Medulla oblongata (tissue), 1 donor: ENCODE results near the gene LIX1L.

Source experiments
- DNase-seq: peaks from one replicate; pipeline ENCODE4 v3.0.0-alpha.2; 2015; ENCODE audit errors: extremely low spot score

Gene LIX1L

DNA sequence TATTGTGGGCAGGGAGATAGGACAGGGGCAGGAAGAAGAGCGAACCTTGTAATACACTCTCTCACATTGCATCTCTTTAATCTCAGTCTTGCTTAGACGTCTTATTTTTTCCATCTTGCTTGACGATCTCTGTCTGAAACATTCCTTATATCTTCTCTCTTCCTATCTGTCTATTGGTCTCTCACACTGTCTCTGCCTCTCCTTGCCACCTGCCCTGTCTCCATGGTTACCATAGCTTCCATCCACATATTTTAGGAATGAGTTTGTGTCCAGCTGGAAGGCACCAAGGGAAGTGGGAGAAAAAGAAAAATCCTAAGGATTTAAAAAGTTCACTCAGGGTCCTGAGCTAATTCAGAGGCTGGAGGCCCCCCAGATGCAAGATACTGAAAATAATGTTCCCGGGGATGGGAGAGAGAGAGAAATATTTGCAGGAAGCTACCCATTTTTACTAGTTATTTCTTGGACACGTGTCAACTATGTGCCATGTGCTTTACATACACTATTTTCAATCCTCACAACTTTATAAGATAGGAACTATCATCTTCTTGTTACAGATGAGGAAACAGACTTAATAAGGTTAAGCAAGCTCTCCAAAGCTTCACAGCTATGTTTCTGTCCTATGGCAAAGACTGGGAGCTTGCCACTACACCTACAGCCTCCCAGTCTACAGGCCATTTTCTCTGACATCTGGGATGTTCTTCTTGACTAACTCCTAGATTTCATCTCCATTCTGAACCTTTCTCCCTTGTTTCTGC, 5.6 kb upstream of the LIX1L start:
- DNase-seq = no peak

DNA sequence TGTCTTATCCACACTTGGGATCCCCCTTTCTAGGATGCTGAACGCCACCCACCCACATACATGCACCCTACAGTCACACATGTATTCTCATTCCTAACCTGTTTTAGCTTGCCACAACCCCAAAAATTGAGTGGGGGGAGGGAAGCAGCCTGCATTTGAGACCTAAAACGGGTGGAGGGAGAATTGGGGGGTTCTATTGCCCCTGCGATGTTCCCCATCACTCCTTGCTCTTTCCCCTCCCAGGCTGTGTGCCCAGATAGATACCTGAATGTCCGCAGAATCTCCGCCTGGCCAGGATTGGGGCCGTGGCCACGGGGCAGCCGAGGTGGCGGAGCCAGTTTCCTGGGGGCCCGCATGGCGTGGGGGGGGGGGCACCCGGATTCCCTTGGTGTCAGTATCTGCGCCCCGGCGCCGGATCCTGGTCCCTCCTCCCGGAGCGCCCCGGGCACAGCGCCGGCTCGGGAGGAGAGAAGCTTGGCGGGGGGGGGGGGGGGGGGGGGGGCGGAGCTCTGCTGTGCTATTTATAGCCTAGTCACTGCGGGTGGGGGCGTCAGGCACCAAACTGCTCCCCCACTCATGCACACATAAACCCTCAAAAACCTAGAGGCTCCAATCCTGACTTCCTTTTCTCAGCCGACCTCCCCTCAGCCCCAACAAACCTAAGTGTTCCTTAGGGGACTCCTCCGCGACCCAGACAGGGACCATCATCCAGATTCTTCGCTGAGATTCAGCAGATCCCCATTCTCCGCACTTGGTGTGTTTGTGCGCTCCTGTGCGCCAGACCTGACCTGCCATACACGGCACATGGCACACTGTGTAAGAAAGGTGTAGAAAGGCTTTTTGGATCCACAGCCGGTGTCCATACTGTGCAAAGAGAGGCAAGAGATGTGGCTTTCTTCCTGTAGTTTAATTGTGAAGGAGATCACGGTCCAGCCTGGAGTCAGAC, 4.6 kb upstream of the LIX1L start:
- DNase-seq = peak; percentile 83

DNA sequence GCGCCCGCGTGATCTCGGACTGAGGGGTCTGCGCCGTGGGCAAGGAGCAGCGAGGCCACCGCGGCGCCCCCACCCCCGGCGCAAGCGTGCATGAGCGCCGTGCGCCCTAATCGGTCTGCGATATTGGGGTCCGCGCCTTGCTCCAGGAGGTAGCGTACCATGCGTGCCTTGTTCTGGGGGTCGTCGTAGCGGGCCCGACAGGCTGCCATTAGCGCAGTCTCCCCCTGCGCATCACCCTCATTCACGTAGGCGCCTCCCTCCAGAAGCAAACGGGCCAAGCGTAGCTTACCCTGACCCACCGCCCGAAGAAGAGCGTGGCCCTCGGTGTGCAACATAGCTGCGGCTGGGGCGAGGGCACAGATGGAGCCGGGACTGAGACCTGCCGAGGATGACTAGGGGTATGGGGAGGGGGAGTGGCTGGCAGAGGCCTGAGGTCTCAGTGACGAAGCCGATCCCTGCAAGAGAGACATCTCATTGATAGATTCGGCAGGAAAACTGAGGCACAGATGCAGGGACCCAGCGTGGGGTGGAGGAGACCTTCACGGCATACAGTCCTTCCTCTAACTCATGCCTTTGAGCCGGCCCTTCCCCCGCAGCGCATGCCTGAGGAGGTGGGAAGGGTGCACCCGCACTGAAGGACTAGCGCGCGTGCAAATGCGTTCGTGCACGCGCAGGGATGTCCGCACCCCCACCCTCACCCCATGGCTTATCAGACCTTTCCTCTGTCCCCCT, 3.8 kb upstream of the LIX1L start:
- peak; percentile 54 for DNase-seq

DNA sequence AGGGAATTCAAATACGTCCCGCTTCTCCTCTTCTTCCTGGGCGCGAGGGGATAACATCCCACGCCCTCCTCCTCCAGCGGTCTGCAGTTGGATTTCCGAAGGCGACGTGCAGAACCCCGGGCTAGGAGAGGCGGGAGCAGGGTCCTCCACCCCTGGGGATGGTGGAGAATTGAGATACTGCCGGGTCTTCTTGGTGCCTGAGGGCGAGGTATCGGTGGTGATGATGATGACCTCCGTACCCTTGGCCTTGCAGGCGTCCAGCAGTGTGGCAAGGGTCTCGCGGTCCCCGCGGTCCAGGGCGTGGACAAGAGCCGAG, 3.2 kb upstream of the LIX1L start:
- DNase-seq = peak; percentile 7

DNA sequence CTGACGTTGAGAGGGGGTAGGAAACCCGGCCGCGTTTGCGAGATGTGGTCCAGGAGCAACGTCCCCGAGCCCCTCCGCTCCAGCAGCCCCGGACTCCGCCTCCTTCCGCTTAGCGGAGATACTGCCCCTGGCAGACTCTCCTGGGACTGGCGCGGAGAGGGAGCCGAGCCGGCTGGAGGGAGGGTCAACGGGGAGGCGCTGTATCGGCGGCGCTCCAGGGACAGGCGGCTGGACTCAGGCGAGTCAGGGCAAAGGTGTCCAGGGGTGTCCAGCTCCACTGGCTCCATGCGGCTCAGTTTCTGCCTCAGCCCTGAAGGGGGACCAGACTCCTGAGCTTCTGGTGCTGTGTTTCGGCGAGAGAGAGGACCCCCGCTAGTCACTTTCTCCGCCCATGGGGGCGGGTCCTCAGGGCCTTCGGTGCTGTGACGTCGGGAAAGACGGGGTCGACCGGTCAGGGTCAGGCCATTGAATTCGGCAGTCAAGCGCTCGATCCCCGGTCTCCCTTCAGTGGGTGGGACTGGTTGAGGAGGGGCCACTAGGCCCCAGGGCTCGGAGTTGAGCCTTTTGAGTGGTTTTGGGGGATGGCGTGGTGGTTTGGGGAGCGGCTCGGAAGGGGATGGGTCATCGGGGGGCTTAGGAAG, 2.8 kb upstream of the LIX1L start:
- DNase-seq = peak; percentile 78

DNA sequence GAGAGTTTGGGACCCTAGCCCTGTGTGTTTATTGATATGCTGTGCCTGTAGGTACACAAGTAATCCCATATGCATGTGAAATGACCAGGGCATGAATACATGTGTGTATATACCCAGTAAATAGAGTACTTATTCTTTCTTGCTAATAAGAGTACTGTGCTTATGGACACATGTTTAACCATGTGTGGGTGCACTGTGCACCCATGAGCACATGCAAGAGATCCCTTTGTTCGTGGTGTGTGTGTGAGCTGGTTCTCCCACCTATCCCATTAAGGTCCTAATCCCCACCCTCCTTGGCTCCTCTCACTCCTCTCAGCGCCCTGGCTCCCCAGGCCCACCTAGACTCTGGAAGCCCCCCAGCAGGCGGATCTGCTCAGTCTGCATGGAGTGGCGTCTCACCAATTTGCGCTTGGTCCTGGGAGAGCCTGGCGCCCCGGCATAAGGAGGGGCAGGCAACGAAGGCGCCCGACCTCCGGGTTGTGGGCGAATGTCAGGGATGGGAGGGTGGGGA, 2.2 kb upstream of the LIX1L start:
- peak; percentile 11 for DNase-seq

DNA sequence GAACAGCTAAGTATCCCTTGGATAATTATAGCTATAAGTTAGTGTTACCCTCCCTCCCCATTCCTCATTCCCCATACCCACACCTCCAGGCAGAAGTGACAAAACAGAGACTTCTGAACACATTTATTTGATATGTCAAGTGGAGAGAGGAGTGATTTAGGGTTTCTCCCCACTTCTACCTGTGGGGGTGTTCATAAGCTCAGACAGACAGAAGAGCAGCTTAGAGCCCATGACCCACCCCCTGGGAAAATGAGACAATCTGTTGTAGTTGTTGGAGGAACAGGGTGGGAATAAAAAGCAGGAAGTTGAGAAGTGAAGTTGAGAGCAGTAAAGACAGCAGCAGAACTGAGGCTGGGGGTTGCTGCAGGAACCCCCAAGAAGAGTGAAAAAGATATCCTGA, 1.5 kb upstream of the LIX1L start:
- DNase-seq = no peak

DNA sequence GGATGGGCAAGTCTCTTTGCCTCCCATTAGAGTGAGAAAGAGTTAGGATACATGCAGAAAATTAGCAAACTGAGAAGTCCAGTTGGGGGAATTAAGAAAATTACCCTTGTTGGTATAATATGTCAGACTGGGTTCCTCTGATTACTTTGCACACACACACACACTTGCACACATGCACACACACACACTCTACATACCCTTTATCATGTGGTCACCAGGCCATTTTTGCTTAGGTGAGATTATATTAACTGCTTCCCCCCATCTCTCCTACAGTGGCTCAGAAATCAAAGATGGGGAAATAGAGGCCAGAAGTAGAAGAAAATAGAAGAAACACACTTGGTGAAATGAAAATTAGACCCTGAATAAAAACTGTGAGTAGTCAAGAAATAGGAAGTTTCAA, 917 bp upstream of the LIX1L start:
- DNase-seq = no peak

DNA sequence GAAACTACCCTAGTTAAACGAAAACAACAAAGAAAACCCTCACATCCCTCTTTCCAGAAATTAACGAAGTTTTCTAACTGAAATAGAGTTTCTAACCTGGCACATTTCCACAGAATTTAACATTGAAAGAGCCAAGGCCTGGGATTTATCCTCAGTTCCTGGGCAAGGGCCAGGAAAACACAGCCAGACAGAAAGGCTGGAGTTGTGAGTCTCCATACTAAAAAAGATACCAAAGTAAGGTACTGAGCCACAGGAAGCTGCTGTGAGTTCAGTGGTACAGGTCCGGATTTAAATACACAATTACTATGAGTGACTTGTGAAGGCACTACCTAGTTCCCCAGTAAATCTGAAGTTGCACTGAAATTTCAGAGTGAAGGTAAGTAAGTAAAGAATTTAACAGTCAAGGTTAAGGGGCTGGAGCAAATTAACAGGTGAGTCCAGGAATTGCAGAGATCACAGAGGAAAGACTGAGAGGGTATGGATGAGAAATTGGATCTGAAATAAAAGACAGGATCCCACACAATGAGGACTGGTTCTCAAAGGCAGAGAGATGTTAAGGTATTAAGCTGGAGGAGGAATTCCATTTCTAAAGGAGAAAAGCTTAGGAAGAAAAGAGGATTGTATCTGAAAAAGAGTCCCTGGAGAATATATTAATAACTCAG, 905 bp downstream of the LIX1L start:
- DNase-seq = peak; percentile 61

DNA sequence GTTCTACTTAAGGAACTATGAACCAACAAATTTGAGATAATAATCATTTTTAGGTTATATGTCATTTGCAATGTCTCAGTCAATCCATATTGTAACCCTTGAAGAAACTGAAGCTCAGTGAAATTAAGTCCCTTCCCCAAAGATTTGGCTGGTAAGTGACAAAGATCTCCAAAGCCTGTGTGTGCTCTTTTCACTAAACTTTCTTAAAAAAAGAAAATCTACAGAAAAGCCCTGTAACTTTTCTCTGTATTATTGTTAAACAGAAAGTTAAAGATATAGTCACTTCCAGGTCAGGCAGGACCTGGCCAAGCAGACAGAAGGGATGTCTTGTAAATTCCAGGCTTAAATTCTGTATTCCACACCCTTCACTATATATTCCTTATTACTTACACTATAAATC, 1.5 kb downstream of the LIX1L start:
- DNase-seq = no peak

DNA sequence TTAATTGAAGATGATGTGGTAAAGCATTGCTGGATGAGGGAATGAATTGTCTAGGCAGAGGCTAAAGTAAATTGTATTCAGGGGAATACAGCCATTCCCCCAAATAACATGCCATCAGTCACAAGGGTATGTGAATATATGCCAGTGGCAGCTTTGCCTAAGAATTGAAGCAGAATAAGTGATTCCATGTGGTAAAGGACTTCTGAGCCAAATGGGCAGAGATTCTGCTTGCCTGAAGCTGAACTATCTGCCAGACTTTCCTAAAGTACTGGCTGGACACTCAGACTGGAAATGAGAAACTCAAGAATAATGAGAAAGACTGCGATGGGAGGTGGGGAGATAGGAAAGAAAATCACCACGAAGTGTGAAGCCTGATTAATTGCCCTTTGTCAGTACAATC, 2.4 kb downstream of the LIX1L start:
- peak; percentile 72 for DNase-seq

DNA sequence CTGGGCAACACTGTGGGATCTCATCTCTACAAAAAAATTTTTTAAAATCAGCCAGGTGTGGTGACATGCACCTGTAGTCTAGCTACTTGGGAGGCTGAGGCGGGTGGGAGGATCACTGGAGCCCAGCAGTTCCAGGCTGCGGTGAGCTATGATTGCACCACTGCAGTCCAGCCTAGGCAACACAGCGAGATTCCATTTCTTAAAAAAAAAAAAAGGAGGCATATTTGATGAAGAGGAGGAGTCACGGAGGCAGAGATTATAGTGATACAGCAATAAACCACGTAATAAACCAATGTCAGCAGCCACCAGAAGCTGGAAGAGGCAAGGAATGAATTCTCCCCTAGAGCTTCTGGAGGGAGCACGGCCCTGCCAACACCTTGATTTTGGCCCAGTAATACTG, 4.0 kb downstream of the LIX1L start:
- DNase-seq = no peak

DNA sequence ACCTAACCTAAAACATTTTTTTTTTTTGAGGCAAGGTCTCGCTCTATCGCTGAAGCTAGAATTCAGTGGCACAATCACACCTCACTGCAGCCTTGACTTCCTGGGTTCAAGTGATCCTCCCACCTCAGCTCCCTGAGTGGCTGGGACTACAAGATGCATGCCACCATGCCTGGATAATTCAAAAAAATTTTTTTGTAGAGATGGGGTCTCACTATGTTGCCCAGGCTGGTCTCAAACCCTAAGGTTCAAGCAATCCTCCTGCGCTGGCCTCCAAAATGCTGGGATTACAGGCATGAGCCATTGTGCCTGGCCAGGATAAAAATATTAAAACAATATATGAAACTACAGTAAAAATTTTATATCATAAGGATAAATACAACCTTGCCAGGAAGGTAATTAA, 4.9 kb downstream of the LIX1L start:
- no peak for DNase-seq

DNA sequence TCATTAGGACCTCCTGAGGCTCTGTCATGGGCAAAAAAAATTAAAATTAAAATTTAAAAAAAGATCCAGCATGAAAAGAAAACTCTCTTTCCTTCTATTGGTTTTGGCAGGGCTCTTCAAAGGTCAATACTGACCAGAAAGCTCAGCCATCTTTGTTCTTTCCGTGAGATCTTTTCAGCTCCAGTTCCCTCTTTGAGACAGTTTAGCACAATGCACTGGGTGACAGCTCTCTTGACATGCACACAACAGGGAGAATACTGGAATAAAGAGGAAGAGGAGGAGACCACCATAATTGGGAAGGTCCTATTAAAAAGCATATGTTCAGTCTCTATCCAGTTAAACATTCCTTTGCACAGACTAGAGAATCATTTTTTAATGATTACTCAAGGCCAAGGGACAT, 6.3 kb downstream of the LIX1L start:
- DNase-seq = no peak

DNA sequence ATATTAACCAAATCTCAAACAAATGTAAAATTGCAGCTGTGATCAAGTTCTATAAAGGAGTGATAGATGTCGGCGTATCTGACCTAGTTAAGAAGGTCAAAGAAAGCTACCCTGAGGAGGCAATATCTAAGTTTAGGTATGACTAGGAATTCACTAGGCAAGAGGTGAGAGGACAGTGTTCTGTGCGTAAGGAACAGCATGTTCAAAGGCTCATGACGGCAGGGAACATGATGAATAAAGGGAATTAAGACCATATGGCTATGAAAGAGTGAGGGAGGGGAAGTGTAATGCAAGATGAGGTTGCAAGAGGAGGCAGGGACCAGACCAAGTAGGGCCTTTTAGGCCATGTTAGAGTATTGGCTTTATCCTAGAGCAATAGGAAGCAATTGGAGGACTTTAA, 8.6 kb downstream of the LIX1L start:
- DNase-seq = no peak

DNA sequence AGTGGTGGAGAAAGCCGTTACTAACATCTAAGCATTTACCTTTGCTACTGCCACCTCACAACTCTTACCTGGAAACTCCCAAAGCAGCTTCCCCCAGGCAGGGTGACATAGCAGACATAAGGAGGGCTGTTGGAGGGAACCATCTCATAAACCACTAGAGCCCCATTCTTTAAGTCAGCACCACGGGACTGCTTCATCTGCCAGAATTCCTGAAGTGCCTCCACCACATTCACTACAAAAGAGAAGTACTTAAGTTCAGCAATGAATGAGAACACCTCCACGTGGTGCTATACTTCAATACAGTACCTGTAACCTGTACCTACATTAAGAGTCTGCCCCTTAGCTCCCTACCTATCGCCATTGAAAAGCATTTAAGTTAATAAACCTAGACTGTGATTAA, 10.3 kb downstream of the LIX1L start:
- no peak for DNase-seq

DNA sequence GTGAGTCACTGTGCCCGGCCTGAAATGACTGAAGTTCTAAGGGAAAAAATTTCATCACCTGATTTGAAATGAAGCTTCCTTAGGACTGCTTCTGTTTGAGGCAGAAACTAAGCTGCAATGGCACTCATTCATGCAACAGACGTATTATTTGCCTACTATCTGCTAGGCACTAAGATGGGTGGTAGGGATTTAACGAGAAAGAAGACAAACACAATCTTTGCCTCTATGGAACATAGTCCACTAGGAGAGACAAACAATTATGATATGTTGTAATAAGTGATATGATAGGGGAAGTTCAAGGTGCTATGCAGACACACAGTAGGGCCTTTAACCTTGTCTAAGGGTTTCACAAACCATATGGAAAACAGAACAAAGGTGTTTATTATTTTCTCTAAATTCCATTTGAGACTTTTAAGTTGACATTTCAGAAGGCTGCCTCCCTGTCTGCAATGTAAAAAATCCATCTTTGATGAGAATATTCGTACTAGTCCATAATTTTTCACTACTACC, 11.3 kb downstream of the LIX1L start:
- no peak for DNase-seq

DNA sequence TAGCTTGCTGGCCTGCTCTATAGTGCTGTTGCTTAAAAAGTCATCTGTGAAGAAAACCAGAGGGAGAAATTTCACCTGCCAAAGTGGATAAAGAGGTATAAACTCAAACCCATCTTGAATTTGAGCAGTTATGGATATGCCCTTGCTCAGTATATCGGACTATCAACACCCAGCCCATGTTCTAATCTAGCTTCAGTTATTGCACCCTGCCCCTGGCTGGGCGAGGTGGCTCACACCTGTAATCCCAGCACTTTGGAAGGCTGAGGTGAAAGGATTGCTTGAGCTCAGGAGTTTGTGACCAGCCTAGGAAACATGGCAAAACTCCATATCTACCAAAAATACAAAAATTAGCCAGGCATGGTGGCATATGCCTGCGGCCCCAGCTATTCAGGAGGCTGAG, 13.3 kb downstream of the LIX1L start:
- no peak for DNase-seq

DNA sequence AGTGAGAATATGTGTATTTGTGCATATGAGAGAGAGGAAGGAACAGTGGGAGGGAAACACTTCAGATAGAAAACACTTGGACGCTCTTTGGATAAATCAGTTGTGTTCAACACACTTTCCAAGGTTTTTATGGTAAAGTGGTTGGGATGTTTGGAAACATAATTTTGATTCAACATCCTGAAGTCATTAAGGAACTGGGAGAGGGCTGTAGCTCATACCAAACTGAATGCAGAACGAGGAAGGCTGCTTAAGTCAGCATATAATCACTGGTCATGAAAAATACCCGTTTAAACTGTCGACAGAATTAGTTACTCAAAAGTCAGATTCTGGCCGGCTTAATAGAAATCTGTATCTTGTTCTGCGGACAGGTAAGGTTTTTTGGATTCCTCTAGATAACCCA, 14.9 kb downstream of the LIX1L start:
- no peak for DNase-seq

DNA sequence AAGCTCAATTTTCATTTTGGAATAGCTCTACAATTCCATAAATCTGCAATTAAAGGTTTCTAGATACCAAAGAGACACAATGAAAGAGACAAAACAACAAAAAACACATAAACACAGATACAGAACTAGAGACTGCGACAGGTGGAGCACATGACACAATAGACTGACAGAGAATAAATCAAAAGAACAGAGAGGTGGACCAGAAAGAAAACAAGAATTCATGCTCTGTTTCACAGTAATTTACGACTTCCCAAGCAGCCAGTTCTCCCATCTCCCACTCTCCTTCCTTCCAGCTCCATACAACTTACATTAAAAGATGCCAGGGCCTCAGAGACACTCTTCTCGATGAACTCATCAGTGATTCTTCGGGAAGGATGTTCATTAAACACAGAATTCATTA, 15.4 kb downstream of the LIX1L start:
- no peak for DNase-seq

DNA sequence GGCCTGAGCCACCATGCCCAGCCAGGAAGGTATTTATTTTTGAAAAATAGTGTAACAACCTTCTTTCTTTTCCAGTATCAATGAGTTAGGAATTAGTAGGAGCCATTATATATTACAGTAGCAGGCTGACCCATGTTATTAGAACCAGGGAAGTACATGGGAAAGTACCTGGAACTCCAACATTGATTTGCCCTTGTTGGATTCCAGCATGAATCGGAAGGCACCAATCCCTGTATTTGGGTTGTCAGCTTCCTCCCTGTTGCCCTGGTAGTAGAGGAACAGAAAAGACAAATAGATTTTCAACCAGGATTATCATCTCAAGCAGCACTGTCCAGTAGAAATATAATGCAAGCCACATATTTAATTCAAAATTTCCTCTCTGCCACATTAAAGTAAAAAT, 20.4 kb downstream of the LIX1L start:
- DNase-seq = no peak
